Osteoblast (primary cell): ENCODE data around the gene HGF. TPM values are rescaled to one million over a fixed set of nuclear protein-coding genes. Genes with fewer than 3 reads are reported as not detected.
A peak's percentile ranks its signal among the peaks of the same experiment; 100 is the strongest.

Source experiments
- DNase-seq: peaks from one replicate; pipeline ENCODE4 v3.0.0; 2011; ENCODE audit warnings: low spot score, mixed read lengths; ENCODE audit not compliant: insufficient read length; ENCODE audit errors: missing footprints
- H2AFZ ChIP-seq: 2 replicates; pipeline ENCODE4 v1.6.0; 2011; ENCODE audit warnings: mild to moderate bottlenecking, low read length
- H3K27ac ChIP-seq: 2 replicates; pipeline ENCODE4 v1.5.1; 2011; ENCODE audit warnings: mild to moderate bottlenecking, low read depth, low read length, moderate library complexity
- H3K27me3 ChIP-seq: 2 replicates; pipeline ENCODE4 v1.6.0; 2012; ENCODE audit warnings: mild to moderate bottlenecking, control low read depth, inconsistent platforms, low read length, moderate library complexity; ENCODE audit not compliant: insufficient read depth
- H3K36me3 ChIP-seq: 2 replicates; pipeline ENCODE4 v1.5.1; 2011; ENCODE audit warnings: mild to moderate bottlenecking, low read length, control low read depth, moderate library complexity; ENCODE audit not compliant: insufficient read depth
- H3K4me1 ChIP-seq: 2 replicates; pipeline ENCODE4 v1.5.1; 2011; ENCODE audit warnings: mild to moderate bottlenecking, low read length, control low read depth, moderate library complexity; ENCODE audit not compliant: insufficient read depth
- H3K4me2 ChIP-seq: 2 replicates; pipeline ENCODE4 v1.6.0; 2011; ENCODE audit warnings: mild to moderate bottlenecking, low read length; ENCODE audit not compliant: insufficient read depth
- H3K4me3 ChIP-seq: fragments of 200-600 bp; sonication (generic); 3 replicates; pipeline ENCODE4 v1.5.1; 2012; ENCODE audit warnings: mild to moderate bottlenecking, low read length, inconsistent platforms; ENCODE audit not compliant: insufficient read depth
- H3K79me2 ChIP-seq: 2 replicates; pipeline ENCODE4 v1.6.0; 2012; ENCODE audit warnings: mild to moderate bottlenecking, low read length, control low read depth, inconsistent platforms; ENCODE audit not compliant: insufficient read depth
- H3K9me3 ChIP-seq: 2 replicates; pipeline ENCODE4 v1.5.1; 2011; ENCODE audit warnings: low read depth, low read length, control low read depth
- H4K20me1 ChIP-seq: 2 replicates; pipeline ENCODE4 v1.6.0; 2012; ENCODE audit warnings: mild to moderate bottlenecking, low read length, control low read depth; ENCODE audit not compliant: insufficient read depth
- total RNA-seq: library from RNA; depleted of rRNA; stranded (reverse); fragments of >200 nt; gene quantifications from 2 replicates; pipeline ENCODE4 v1.2.3, GENCODE V29; 2012
- TF ChIP-seq, protein P1 (sequence below): IDR thresholded peaks from 2 replicates; pipeline ENCODE4 v1.5.1; 2011; ENCODE audit warnings: mild to moderate bottlenecking, low read depth, low read length, moderate library complexity; ENCODE audit errors: extremely low read depth

Gene HGF
- total RNA-seq, 1 donor = 41.3 TPM

DNA sequence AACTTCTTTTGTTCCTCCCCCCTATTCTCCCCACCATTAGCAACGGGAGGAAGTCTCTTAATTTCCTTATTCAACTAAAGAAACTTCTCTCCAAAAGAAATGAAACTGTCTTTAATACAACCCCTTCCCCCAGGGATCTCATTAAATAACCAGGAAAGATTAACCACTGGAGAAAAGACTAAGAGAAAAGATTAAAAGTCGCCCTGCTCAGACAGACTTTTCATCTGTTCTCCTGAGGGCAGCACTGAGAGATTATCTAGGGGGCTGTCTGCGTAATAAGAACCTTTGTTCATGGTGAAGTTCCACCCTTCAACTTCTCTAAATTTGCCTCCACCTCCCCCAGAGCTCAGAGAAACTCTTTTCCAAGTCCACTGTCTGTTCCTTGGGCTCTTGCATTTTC is 105.5 kb downstream of the HGF start:
- TF ChIP-seq, protein P1, sequence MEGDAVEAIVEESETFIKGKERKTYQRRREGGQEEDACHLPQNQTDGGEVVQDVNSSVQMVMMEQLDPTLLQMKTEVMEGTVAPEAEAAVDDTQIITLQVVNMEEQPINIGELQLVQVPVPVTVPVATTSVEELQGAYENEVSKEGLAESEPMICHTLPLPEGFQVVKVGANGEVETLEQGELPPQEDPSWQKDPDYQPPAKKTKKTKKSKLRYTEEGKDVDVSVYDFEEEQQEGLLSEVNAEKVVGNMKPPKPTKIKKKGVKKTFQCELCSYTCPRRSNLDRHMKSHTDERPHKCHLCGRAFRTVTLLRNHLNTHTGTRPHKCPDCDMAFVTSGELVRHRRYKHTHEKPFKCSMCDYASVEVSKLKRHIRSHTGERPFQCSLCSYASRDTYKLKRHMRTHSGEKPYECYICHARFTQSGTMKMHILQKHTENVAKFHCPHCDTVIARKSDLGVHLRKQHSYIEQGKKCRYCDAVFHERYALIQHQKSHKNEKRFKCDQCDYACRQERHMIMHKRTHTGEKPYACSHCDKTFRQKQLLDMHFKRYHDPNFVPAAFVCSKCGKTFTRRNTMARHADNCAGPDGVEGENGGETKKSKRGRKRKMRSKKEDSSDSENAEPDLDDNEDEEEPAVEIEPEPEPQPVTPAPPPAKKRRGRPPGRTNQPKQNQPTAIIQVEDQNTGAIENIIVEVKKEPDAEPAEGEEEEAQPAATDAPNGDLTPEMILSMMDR = no peak
- no peak overlapping the region for H2AFZ ChIP-seq
- H3K4me1 ChIP-seq = peaks cover 8% of the 10 kb centered on the region
- no peaks in the 10 kb centered on the region for H3K36me3 ChIP-seq
- peak; percentile 2 for DNase-seq
- H3K27me3 ChIP-seq = no peaks in the 10 kb centered on the region
- no peak overlapping the region for H3K27ac ChIP-seq
- H3K4me2 ChIP-seq = no peak overlapping the region
- H3K9me3 ChIP-seq = no peaks in the 10 kb centered on the region
- no peaks in the 10 kb centered on the region for H4K20me1 ChIP-seq
- H3K4me3 ChIP-seq = no peak overlapping the region
- H3K79me2 ChIP-seq = no peaks in the 10 kb centered on the region

DNA sequence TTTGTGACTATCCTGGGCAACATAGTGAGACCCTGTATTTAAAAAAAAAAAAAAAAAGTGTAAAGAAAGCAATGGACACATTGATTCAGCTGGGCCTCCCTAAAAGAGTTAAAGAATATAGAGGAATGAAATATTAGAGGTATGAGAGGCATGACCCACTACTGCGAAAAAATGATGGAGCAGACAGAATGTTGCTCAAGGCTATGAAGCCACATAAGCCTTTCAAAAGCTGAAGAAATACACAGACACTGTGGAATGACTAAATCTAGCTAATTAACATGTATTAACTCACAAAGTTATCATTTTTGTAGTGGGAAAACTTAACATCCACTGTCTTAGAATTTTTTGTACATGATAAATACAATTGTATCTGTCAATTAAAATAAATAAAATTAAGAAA is 107.3 kb downstream of the HGF start:
- H3K27me3 ChIP-seq = no peaks in the 10 kb centered on the region
- no peak overlapping the region for H3K4me2 ChIP-seq
- peaks cover 8% of the 10 kb centered on the region for H3K4me1 ChIP-seq
- H3K4me3 ChIP-seq = no peak overlapping the region
- no peaks in the 10 kb centered on the region for H3K9me3 ChIP-seq
- DNase-seq = no peak
- no peak overlapping the region for H2AFZ ChIP-seq
- H3K27ac ChIP-seq = no peak overlapping the region
- TF ChIP-seq, protein P1 = no peak
- no peaks in the 10 kb centered on the region for H4K20me1 ChIP-seq
- no peaks in the 10 kb centered on the region for H3K79me2 ChIP-seq
- H3K36me3 ChIP-seq = no peaks in the 10 kb centered on the region

DNA sequence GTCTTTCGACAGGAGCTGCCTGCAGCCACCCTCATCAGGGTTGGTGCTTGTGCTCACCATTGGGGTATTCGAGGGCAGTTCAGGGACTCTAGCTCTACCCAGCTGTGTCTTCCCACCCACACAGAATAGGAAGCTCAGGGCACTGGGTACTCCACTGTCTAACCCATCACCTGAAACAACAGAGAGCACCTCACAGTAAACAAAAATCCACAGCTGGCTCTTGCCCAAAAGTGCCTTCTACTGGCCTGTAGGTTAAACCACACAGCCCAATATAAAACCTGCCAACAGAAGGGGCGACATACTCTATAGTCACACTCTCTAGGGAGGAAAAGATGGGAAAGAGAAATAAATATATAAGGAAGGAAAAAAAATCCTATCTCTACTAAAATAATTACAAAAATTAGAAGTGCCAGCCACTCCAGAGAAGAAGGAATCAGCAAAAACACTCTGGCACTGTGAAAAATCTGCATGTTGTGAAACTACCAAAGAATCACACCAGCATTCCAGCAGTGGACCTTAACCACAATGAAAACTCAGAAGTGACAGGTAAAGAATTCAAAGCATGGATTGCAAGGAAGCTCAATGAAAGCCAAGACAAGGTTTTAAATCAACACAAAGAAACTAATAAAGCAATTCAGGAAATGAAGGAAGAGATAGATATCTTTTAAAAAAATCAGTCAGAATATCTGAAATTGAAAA is 110.0 kb downstream of the HGF start:
- H3K36me3 ChIP-seq = no peaks in the 10 kb centered on the region
- no peaks in the 10 kb centered on the region for H3K27me3 ChIP-seq
- peaks cover 8% of the 10 kb centered on the region for H3K4me1 ChIP-seq
- H3K9me3 ChIP-seq = no peaks in the 10 kb centered on the region
- TF ChIP-seq, protein P1 = no peak
- no peak overlapping the region for H3K27ac ChIP-seq
- no peaks in the 10 kb centered on the region for H4K20me1 ChIP-seq
- no peak for DNase-seq
- no peak overlapping the region for H3K4me2 ChIP-seq
- no peaks in the 10 kb centered on the region for H3K79me2 ChIP-seq
- H2AFZ ChIP-seq = no peak overlapping the region
- H3K4me3 ChIP-seq = no peak overlapping the region

DNA sequence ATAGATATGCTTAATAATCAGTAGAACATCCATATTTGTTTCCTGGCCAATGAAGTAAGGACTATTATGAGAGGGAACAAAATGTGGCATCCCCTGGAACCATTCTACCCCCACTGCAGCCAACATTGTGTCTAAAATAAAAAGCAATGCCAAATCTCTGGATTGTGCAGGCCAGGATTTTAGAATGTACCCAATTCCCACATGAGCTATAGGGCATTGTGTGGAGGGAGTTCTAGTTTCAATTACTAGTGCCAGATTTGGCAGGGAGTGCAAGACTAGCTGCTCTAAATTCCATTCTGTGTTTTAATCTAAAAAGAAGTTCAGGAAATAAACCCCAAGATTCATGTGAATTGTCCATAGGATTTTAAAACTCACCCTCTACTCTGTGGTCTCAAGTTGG is 112.3 kb downstream of the HGF start:
- no peak overlapping the region for H3K27ac ChIP-seq
- no peaks in the 10 kb centered on the region for H3K27me3 ChIP-seq
- TF ChIP-seq, protein P1 = no peak
- H3K9me3 ChIP-seq = peaks cover 4% of the 10 kb centered on the region
- H4K20me1 ChIP-seq = no peaks in the 10 kb centered on the region
- H3K36me3 ChIP-seq = no peaks in the 10 kb centered on the region
- H2AFZ ChIP-seq = peak overlapping the region; percentile 33
- H3K4me1 ChIP-seq = no peaks in the 10 kb centered on the region
- peak; percentile 39 for DNase-seq
- no peak overlapping the region for H3K4me2 ChIP-seq
- H3K4me3 ChIP-seq = no peak overlapping the region
- H3K79me2 ChIP-seq = no peaks in the 10 kb centered on the region
